Measurements from ENCODE around the gene ZNF646. TPM values are rescaled to one million over a fixed set of nuclear protein-coding genes. Genes with fewer than 3 reads are reported as not detected.

The ZNF646 gene
- total and polyA plus RNA-seq, 2 donors (not counting 3 experiments of a cell fraction or from before 2014, with no cell fraction given): 4.1 to 15.9 TPM

GRCh38 chr16:31128711-31129567 lies 54.7 kb downstream of the ZNF646 start:
- Histone ChIP-seq H3K9me3 (replicated peaks; ENCODE audit: control insufficient read depth, insufficient read depth, low read length) (no peaks in the 10 kb centered on the region), H3K4me1 (ENCODE audit: control insufficient read depth, extremely low read depth, insufficient read depth, low read length) (no peaks in the 10 kb centered on the region), H3K4me2 (ENCODE audit: insufficient read depth, low read length) (no peak overlapping the region), H3K27me3 (ENCODE audit: control insufficient read depth in 2 of 2, insufficient read depth in 2 of 2, low read length in 2 of 2) (no peaks in the 10 kb centered on the region), H3K9me1 (replicated peaks; ENCODE audit: control insufficient read depth, extremely low read depth, insufficient read depth, low read length) (no peaks in the 10 kb centered on the region), H3K79me2 (ENCODE audit: control insufficient read depth, insufficient read depth, low read length) (no peaks in the 10 kb centered on the region), H3K9ac (replicated peaks; ENCODE audit: extremely low read depth, insufficient read depth, low read length) (no peak overlapping the region), H3K27ac (ENCODE audit: insufficient read depth, low read depth, low read length) (no peak overlapping the region), H3K4me3 (replicated peaks in 1 of 3; ENCODE audit: insufficient read depth in 1 of 3, low read depth in 1 of 3, low read length in 3 of 3) (no peak overlapping the region), H4K20me1 (replicated peaks; ENCODE audit: control insufficient read depth, extremely low read depth, insufficient read depth, low read length) (no peaks in the 10 kb centered on the region), H3K36me3 (ENCODE audit: control insufficient read depth in 2 of 2, extremely low read depth in 1 of 2, insufficient read depth in 2 of 2, low read length in 2 of 2) (peaks cover 0 to 11% of the 10 kb centered on the region in 2 experiments), H2AFZ (ENCODE audit: low read depth, low read length) (no peak overlapping the region)
- ChIA-PET CTCF (interaction anchor here (2.2 kb wide), 1 partner anchor 13 kb away, joined by 13 read pairs; no protein-coding TSS in a partner anchor), POLR2A (interaction anchor here (1.0 kb wide), 1 partner anchor 12 kb away, joined by 4 read pairs; the partner anchor contains the start of gene KAT8)
- dilution Hi-C loops (cut with MboI; ENCODE audit: extremely low pct_ligation_motif_present, low sequenced_read_pairs): no loop called here
- DNase-seq (ENCODE audit: low read depth, low spot score) (no peak), FAIRE-seq (no peak)
- no peak for TF ChIP-seq MAX (IDR thresholded peaks at IDR 0.05; ENCODE audit: insufficient read depth, insufficient read length)
- no peak for TF ChIP-seq FOS (IDR thresholded peaks at IDR 0.05; ENCODE audit: borderline replicate concordance, insufficient read depth, low read length)
- TF ChIP-seq CTCF (IDR thresholded peaks at IDR 0.05; ENCODE audit: extremely low read depth in 1 of 2, insufficient read depth in 1 of 2, low read depth in 1 of 2, low read length in 2 of 2): no peak
- no peak for TF ChIP-seq JUN (IDR thresholded peaks at IDR 0.05; ENCODE audit: borderline replicate concordance, insufficient read depth, insufficient read length, low read depth)
- TF ChIP-seq POLR2AphosphoS5 (IDR thresholded peaks at IDR 0.05; ENCODE audit: insufficient read depth, low read depth, low read length): no peak
- no peak for TF ChIP-seq POLR2A (IDR thresholded peaks at IDR 0.05; ENCODE audit: low read depth, low read length)
- no peak for TF ChIP-seq EZH2 (IDR thresholded peaks at IDR 0.05; ENCODE audit: borderline replicate concordance, low read depth, low read length, severe bottlenecking)
- no peak for TF ChIP-seq MYC (IDR thresholded peaks at IDR 0.05; ENCODE audit: low read depth, low read length)
- TF ChIP-seq GATA2 (IDR thresholded peaks at IDR 0.05; ENCODE audit: insufficient read depth, insufficient read length, low read depth, low read length): no peak
- no TSS peak for BruUV-seq (replicated peaks)
- intact Hi-C loops (cut with micrococcal nuclease): no loop called here

All from endothelial cell of umbilical vein (primary cell).